Lung microvascular endothelial cell (primary cell): Measurements from ENCODE around the gene SLC9A7. TPM values are rescaled to one million over a fixed set of nuclear protein-coding genes. Genes with fewer than 3 reads are reported as not detected.

ENCODE experiments used
- DNase-seq, 2 donors: peaks; one replicate each; pipeline versions ENCODE4 v3.0.0 to v3.0.0-alpha.2; 2010; ENCODE audit warnings: low read depth in 2 of 2
- total RNA-seq: library from RNA; depleted of rRNA; stranded (reverse); fragments of >200 nt; gene quantifications from 2 replicates; pipeline ENCODE4 v1.2.1, GENCODE V29; 2014

SLC9A7 gene
- total RNA-seq, 1 donor from 2014 or later: 9.3 TPM

DNA sequence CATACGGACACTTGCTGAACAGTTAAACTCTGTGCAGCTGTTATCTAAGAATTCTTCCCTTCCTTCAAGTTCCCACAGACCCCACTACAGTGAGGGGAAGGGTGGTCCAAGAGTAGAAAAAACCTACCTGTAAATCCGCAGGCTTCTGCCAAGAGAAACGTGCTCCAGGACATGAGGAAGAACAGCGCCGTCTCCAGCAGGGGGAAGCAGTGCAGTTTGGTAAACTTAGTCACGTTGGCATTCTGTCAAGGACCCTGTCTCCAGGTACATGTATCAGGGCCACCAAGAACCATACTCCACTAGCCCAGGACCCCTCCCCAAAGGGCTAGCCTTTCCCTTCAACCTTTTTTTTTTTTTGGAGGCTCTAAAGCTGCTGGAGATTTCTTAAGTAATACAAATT is 105.4 kb downstream of the SLC9A7 start:
- peak; percentile 51 to 67 for DNase-seq

DNA sequence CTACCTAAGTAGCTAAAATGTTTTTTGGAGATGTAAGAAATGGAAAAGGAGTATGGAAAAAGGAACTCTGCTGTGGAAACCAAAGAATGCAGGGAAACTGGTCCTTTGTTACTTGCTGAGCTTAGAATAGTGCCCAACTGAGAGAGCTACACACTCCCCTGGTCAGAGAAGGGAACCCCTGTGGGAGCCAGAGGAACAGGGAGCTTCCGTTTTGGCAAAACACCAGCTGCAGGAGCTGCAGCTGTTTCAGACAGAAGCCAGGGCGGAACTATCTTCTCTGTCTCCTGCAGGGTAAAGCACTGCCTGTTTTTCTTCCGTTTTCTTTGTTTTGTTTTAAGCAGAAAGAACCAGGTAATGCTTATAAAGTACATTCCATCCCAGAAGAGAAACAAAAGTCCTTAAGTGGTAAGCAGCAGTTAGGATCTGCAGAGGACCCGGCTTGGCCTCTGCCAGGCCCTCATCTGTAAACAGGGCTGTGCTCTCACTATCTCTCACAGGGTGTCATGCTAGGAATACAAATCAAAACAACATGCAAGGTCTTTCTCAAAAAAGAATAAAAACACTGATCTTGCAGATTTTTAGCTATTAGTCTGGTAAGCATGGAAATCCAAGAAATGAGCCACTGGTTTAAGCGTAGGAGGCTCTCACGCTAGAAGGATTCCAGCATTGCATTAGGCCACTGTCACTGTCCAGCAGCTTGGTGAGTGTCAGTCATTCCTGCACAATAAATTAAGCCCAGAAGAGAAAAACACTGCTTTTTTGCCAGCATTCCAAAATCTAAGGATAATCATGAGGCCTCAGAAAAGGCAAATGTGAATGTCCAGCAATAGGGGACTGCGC is 109.3 kb downstream of the SLC9A7 start:
- DNase-seq: peak; percentile 62 to 67

DNA sequence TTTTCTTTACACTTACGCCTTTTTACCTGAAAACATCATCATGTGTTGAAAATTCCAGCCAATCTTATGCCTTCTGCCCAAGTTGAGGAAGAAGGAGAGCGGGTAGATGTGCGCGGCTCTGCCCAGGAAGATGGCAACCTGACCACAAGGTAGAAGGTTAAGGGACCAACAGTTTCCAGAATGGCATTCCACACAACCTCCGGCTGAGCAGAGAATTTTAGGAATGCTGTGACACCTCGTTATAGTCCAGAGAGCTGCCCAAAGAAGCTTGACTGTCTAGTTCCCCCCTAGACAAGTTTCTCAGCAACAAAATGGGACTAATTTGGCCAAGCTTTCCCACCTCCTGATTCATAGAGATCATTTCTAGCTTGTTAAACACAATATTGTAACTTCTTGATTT is 110.3 kb downstream of the SLC9A7 start:
- DNase-seq: no peak

DNA sequence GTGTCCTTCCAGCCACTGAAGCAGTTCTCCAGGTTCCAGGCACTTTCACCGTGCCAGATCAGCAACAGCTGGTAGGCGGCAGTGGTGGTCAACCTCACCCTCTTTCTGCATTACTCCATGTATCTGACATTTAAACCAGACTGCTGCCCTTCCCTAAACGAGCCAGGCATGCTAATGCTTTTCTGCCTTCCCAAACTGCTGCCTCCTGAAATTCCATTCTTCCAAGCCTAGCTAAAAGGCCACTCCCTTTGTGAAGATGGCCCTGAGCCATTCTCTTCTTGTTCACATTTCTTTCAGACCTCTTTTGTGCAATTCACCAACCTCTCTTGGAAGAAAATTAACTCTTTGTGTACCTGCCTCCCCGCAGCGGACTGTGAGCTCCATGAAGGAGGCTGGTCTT is 111.7 kb downstream of the SLC9A7 start:
- DNase-seq: no peak

DNA sequence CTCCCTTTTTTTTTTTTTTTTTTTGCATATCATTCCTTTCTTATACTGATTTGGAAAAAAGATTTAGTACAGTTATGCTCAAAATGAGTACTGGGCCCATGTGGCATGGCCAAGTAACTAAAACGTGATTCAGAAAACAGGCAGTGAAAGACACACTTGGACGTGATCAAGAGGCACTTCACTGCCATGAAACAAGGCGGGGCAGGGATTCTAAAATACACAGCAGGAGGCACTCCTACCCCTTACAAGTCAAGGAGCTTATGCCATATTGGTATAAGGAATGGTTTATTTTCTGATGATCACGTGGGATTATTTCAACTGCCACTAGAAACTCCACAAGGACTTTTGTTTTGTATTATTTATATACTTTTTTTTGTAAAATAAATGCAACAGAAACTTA is 113.3 kb downstream of the SLC9A7 start:
- no peak for DNase-seq

DNA sequence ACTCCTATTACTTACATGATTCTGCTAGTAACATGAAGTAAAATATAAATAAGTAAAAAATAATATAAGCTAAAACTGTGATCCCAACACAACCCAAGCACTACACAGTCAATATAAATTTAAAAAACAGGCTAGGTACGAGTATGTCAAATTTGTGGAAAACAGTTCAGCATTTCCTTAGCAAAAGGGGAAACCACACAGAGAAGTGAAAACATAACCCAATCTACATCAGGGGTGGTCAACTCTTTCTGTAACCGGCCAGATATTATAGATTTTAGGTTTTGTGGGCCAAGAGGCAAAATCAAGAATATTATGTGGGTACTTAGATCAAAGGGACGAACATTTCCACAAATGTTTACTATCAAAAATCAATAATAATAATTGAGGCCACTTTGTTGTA is 115.3 kb downstream of the SLC9A7 start:
- no peak for DNase-seq

DNA sequence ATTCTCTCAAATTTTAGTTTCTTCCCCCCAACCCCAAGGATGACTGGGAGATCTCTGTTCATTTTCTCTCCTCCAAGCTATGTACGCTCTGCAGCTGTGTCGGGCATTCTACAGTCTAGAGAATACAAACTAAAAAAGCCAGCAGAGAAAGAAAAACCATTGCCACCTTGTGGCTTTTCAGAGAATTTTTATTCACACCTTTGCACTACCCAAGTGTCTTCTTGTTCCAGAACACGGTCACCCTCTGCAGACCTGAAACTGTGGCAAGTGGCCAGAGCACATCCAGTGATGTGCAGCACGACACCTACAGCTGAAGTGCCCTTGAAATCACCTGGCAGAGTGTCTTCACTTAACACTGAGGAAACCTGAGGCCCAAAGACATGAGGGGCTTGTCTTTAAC is 116.8 kb downstream of the SLC9A7 start:
- DNase-seq: peak; percentile 56 to 66

DNA sequence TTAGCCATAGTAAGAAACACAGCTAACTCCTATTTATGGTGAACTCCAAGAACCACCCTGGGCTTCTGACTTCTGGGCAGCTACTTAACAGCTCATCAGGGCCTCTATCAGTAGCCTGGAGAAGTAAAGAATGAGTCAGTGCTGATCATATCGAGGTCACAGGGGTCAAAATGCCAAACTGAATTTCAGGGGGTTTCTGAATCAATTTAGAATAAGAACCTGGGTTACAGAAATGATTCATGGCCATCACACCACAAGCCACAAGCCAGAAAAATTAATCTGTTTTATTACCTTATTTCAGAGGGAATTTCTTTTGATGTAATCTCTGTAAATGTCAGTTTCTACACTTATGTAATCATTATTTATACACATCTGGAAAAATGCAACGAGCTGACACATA is 121.0 kb downstream of the SLC9A7 start:
- peak in 1 of 2 donors; percentile 16 for DNase-seq

DNA sequence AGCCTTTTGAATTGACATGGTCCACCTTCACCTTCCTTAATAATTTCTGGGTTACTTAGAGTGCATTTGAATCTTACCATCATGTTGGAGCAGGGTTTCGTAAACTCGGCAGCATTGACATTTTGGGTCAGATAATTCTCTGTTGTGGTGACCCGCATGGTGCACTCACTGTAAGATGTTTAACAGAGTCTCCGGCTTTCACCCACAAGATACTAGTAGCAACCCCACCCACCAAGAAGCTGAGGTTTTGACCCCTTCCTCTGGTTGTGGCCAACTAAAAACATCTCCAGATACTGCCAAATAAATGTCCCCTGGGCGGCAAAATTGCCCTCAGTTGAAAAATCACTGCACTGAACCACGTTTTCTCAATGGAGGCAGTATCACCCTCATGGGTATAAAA is 122.7 kb downstream of the SLC9A7 start:
- DNase-seq: no peak

DNA sequence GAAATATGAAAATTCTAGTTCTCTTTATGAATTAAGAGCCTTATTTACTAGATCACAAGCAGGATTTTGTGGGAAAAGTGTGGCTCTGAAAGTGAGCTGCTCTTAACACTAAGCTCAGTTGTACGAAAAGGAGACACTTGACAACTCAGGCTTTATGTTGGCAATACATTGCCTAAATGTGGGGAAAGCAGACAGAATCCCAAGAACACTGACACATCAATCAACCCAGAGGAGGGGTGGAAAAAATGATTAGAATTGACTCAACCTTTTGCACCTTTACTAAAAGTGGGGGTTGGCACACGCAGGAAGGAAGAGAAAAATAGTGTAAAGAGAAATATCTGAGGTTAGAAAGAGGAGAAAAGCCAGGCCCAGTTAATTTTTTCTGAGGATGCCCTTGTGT is 123.7 kb downstream of the SLC9A7 start:
- DNase-seq: no peak

DNA sequence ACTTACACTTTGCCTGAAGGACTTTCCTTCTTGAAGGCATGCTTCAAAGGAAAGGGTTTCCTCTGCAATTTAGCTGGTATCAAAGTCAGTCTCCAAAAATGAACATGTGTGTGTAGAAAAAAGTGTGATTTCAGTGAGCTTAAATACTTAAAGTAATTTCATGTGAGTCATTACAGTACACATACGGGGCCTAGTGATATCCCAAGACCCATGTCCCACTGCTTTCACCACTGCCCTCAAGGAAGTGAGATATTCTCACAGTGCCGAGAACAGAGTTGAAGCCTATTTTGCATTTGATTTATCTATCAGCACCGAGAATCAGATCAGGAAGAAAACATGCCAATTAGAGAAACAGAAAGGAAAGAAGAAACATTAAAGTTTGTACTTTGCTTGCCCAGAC is 124.3 kb downstream of the SLC9A7 start:
- no peak for DNase-seq

DNA sequence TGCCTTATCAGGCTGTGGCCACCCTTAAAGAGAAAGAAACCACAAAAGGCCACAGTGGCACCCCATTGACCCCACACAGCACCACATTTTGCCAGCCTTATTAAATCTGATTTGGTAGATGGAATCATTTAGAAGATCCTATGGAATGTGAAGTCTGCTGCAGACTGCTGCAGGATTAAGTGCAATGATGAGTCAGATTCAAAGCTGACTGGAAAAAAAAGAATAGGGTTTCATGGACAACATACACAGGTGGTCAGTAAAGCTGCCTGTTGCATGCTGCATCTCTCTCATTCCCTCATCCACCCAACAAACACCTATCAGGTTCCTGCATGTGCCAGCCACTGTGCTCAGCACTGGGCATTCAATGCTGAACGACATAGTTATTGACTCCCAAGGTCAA is 128.8 kb downstream of the SLC9A7 start:
- no peak for DNase-seq

DNA sequence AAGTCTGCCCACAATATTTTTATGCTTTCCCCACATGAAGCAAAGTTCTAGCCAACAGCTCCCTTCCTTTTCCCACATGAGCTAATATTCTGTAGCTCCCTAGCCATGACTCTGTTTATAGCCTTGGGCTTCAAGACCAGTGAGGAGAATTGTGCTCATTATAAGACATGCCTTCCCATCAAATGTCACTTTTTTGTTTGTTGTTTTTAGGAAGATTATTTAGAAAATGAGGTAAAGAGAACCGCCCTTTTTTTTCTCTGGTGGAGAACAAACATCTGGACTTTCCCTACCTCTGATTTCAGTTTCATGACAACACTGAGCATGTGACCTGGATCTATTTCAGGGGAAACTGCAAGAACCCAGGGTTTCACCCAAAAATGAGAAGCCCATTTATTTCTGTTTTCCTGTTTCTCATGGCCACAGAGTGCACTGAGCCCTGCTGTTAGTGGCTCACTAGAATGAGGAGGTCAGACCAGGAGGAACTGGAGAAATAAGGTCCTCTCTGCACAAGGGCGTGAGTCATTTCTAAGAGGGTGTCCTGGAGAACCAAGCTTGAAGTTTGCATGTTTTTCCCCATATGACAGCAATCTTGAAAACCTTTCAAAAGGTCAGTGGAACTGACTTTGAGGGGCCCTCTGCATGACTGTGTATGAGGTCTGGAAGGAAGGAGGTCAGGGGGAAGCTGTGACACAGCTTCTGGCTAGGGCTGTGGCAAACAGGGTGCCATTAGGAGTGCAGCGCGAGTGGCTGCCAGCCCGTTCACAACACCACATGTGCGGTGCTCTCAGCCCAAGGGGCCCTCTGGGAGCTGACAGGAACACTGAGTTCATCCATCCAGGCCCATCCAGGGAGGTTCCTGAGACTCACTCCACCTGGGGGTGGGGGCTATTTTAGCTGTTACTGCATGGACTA is 130.2 kb downstream of the SLC9A7 start:
- DNase-seq: peak; percentile 40 to 76

DNA sequence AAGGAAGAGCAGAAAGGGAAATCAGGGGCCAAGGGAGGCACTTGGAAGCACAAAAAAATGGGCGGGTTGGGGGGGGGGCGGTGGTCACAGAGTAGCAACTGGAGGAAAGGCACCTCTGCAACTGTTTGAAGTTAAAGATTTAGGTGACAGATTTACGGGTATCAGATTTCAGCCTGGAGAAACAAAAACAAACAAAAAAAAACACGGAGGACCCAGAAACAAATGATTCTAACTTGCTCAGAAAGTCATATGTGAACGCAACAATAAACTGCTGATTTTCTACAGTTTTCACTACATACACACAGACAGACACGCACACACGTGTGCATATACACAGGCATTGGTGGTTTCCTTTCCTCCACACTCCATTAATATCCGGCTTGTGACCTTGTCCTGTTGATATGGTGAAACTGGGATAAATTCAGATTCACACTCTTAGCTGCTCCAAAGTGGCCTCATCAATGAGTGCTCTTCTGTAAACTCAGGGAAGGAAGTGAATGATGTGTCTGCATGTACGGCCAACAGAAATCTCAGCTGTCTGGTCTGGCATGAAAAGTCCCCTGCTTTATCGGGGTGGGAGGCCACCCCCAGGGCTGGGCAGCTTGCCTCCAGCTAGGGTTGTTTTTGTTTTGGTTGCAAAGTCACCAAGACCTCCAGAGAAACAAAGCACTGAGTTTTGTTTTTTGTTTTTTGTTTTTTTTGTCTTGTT is 131.1 kb downstream of the SLC9A7 start:
- DNase-seq: peak; percentile 71 to 76

DNA sequence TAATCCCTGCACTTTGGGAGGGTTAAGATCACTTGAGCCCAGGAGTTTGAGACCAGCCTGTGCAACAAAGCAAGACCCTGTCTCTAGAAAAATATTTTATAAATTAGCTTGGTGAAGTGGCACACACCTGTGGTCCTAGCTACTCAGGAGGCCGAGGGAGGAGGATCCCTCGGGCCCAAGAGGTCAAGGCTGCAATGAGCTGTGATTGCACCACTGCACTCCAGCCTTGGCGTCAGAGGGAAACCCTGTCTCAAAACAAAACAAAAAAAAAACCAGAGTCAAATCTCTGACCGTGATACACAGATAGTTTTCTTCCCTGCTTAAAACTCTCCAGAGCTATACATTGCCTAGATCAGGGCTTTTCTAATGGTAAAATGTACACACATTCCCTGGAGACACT is 131.9 kb downstream of the SLC9A7 start:
- no peak for DNase-seq

DNA sequence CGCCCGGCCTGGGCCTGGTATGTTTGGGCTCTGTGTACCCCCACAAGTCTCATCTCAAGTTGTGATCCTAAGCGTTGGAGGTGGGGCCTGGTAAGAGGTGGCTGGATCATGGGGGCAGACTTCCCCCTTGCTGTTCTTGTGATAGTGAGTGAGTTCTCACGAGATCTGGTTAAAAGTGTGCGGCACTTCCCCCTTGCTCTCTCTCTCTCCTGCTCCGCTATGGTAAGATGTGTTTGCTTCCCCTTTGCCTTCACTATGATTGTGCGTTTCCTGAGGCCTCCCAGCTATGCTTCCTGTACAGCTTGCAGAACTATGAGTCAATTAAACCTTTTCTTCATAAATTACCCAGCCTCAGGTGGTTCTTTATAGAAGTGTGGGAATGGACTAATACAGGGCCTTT is 132.4 kb downstream of the SLC9A7 start:
- DNase-seq: peak; percentile 84 to 92

DNA sequence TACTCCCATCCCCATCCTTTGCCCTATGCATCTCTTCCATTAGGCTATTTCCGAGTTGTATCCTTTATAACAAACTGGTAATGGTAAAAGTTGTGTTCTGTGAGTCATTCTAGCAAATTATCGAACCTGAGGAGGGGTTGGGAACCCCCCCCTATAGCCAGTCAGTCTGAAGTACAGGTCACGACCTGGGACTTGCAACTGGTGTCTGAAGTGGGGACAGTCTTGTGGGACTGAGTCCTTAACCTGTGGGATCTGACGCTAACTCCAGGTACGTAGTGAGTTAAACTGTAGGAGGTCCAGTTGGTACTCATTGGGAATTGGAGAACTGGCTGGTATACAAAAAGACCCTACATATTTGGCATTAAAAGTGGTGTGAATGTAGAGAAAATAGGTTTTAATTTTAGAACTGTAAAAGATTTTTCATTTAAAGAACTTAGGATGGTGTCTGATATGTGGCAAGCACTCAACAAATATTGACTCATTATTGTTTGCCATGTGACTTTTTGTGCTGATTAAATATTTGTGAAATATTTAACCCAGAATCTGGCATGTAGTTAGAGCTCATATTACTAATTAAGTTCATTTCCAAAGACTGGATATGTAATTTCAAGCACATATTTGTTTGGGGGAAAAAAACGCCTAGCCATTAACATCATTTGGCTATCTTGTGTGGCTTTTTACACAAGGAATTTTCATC is 134.7 kb downstream of the SLC9A7 start:
- DNase-seq: no peak

DNA sequence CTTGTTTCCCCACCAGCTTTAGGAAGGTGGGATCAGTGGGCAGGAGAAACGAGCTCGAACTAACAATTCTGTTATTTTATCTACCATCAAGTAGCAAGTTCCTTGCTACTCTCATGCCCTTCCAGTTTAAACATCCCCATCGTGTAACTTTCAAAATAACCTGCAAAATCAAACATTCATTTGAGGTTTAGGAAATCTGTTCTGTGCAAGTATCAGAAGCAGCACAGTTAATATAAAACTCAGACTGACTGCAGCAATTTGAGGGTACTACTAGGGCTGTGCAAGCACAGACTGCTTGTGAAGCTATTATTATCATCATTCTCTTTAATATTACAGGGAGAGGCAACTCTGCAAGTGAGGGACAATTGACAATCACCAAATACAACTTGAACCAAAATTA is 137.3 kb downstream of the SLC9A7 start:
- no peak for DNase-seq

DNA sequence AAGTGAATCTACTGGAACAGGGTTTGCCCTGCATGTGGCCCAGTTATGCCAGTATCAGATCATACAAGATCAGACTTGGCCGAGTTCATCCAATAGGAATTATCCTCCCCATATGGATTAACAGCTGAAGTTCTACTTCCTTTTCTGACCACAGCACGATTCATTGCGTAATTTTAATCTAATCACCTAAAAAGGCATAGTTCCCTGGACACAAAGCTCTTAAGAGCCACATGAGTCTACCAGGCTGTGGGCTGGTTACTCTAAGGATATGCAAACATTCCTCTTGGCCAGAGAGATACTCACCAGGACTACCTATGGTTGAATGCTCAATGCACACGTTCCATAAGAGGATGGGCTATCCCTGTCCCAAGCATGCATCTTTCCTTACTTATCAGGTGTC is 138.4 kb downstream of the SLC9A7 start:
- DNase-seq: no peak

DNA sequence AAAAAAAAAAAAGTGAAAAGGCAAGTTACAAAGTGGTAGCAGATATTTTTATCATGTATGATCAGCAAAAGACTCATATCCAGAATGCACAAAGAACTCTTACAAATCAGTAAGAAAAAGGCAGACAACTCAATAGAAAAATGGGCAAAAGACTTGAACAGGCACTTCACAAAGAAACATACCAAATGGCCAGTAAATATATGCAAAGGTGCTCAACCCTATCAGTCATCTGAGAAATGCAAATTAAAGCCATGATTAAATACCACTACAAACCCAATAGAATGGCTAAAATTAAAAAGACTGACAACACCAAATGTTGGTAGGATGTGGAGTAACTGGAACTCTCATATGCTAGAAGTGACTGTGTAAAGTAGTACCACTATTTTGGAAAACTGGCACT is 140.0 kb downstream of the SLC9A7 start:
- no peak for DNase-seq

DNA sequence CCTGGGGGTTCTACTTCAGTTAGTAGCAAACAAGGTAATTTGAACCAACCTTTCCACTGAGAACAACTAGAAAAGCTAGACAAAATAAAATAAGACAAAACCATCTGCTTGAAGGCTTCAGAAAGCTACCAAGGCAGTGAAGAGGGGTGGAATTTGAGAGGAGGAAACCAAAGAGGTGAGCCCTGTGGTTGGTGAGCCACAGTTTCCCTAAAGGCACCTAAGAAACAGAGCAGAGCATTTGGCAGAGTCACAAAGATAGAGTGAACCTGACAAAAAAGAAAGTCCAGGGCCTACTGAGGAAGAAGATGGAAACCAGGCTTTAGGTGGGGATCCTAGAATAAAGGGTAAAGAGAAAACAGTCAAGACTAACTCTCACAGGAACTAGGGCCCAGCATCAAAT is 141.0 kb downstream of the SLC9A7 start:
- DNase-seq: no peak
